HepG2 (cell line): ENCODE measurements around the gene GPS2. TPM values are rescaled to one million over a fixed set of nuclear protein-coding genes. Genes with fewer than 3 reads are reported as not detected.

Experiments used
- CENPT ChIP-seq: sonication (generic); formaldehyde crosslinking; IDR thresholded peaks from 2 replicates; pipeline ENCODE4 v1.8.0; 2022; ENCODE audit warnings: low read depth, mild to moderate bottlenecking, moderate library complexity, missing genetic modification reagents
- GLI4 ChIP-seq: sonication (generic); formaldehyde crosslinking; IDR thresholded peaks from 2 replicates; pipeline ENCODE4 v1.5.1; 2020; ENCODE audit warnings: missing genetic modification reagents, mild to moderate bottlenecking, moderate library complexity, borderline replicate concordance
- KLF9 ChIP-seq: IDR thresholded peaks from 2 replicates; pipeline ENCODE4 v1.6.1; 2016; ENCODE audit warnings: low read depth
- MED8 ChIP-seq: sonication (generic); formaldehyde crosslinking; IDR thresholded peaks from 2 replicates; pipeline ENCODE4 v1.8.1; 2023; ENCODE audit warnings: mild to moderate bottlenecking, missing genetic modification reagents; ENCODE audit not compliant: insufficient replicate concordance
- RARA ChIP-seq: IDR thresholded peaks from 2 replicates; pipeline ENCODE4 v1.6.1; 2016; ENCODE audit warnings: missing genetic modification reagents, missing compliant biosample characterization
- RNF2 ChIP-seq: fragments of 450-650 bp; conservative IDR thresholded peaks from 2 replicates; pipeline ENCODE4 v1.6.1; 2016; ENCODE audit warnings: low read depth
- SMARCE1 ChIP-seq: fragments of 450-650 bp; IDR thresholded peaks from 2 replicates; pipeline ENCODE4 v1.6.1; 2017; ENCODE audit warnings: borderline replicate concordance
- SOX6 ChIP-seq, 2 experiments: fragments of 450-650 bp in 1 of 2; sonication (generic) in 1 of 2; formaldehyde crosslinking in 1 of 2; IDR thresholded peaks; 2 replicates each; pipeline versions ENCODE4 v1.4.0 to v1.6.1; 2017 to 2020; ENCODE audit warnings: antibody characterized with exemption in 1 of 2, mild to moderate bottlenecking in 1 of 2, missing genetic modification reagents in 1 of 2
- ZFP36L1 ChIP-seq: sonication (generic); formaldehyde crosslinking; IDR thresholded peaks from 2 replicates; pipeline ENCODE4 v1.8.0; 2022; ENCODE audit warnings: mild to moderate bottlenecking, missing genetic modification reagents, moderate library complexity
- ZMAT3 ChIP-seq: sonication (generic); formaldehyde crosslinking; conservative IDR thresholded peaks from 2 replicates; pipeline ENCODE4 v1.7.0; 2021; ENCODE audit warnings: missing genetic modification reagents
- ZNF142 ChIP-seq: sonication (generic); formaldehyde crosslinking; IDR thresholded peaks from 2 replicates; pipeline ENCODE4 v1.4.0; 2020; ENCODE audit warnings: missing genetic modification reagents
- ZNF350 ChIP-seq: sonication (generic); formaldehyde crosslinking; IDR thresholded peaks from 2 replicates; pipeline ENCODE4 v1.4.0; 2020; ENCODE audit warnings: mild to moderate bottlenecking, low read depth, missing genetic modification reagents, borderline replicate concordance
- ZNF468 ChIP-seq: sonication (generic); formaldehyde crosslinking; IDR thresholded peaks from 2 replicates; pipeline ENCODE4 v1.8.0; 2022; ENCODE audit warnings: mild to moderate bottlenecking, moderate library complexity, missing genetic modification reagents
- ZNF749 ChIP-seq: sonication (generic); formaldehyde crosslinking; IDR thresholded peaks from 2 replicates; pipeline ENCODE4 v1.8.0; 2022; ENCODE audit warnings: mild to moderate bottlenecking, missing genetic modification reagents, moderate library complexity, borderline replicate concordance
- ZNF761 ChIP-seq: sonication (generic); formaldehyde crosslinking; conservative IDR thresholded peaks from 2 replicates; pipeline ENCODE4 v1.4.0; 2020; ENCODE audit warnings: mild to moderate bottlenecking, missing genetic modification reagents
- polyA plus RNA-seq, 8 experiments: library from polyadenylated mRNA; depleted of rRNA in 3 of 8; stranded (reverse) in 7 of 8; unstranded in 1 of 8; fragments of >200 nt; fragmentation: Illumina TruSeq in 4 of 8; extraction: Trizol in 4 of 8; gene quantifications; 2 replicates each; pipeline versions ENCODE4 v1.2.1 to v1.2.3, GENCODE V29; 2011 to 2016; ENCODE audit warnings: low read depth in 4 of 8, missing spikeins in 1 of 8, mixed read lengths in 1 of 8; ENCODE audit not compliant: insufficient read depth in 1 of 8
- total RNA-seq, 5 experiments: library from RNA; depleted of rRNA; stranded (reverse); fragments of >200 nt; fragmentation: Illumina TruSeq; extraction: Trizol; gene quantifications; 2 replicates each; pipeline ENCODE4 v1.2.3, GENCODE V29; 2016; ENCODE audit warnings: low read depth in 1 of 5
- TF ChIP-seq, protein P1 (sequence below): sonication (generic); formaldehyde crosslinking; IDR thresholded peaks from 2 replicates; pipeline ENCODE4 v1.5.0; 2020; ENCODE audit warnings: missing genetic modification reagents
- TF ChIP-seq, protein P2 (sequence below): sonication (generic); formaldehyde crosslinking; IDR thresholded peaks from 2 replicates; pipeline ENCODE4 v1.5.1; 2020; ENCODE audit warnings: missing genetic modification reagents, mild to moderate bottlenecking, borderline replicate concordance
- TF ChIP-seq, protein P3 (sequence below): IDR thresholded peaks from 2 replicates; pipeline ENCODE4 v1.6.1; 2016; ENCODE audit warnings: missing compliant biosample characterization, missing genetic modification reagents, borderline replicate concordance

Gene GPS2
- total and polyA plus RNA-seq, 2 of the 13 experiments (the other 11 are each of a cell fraction or from before 2014, with no cell fraction given), result 58.0 to 59.4 TPM

- 0 out of 2 replicates have a peak, but pooled peaks have one; percentile 8 for TF ChIP-seq ZNF142 (CRISPR knock-in tag)
- TF ChIP-seq ZNF761 (CRISPR knock-in tag), result 0 out of 2 replicates have a peak, but pooled peaks have one; percentile 9
- no peak for TF ChIP-seq GLI4 (CRISPR knock-in tag)
- TF ChIP-seq, protein P1, sequence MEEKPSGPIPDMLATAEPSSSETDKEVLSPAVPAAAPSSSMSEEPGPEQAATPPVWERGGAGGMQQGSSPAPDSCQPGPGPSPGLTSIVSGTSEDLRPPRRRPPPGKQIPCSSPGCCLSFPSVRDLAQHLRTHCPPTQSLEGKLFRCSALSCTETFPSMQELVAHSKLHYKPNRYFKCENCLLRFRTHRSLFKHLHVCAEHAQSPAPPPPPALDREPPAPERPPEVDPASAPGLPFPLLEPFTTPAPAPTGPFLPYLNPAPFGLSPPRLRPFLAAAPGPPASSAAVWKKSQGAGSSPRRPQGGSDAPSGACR (CRISPR knock-in tag), result no peak
- no peak for TF ChIP-seq RNF2
- TF ChIP-seq CENPT (CRISPR knock-in tag), result no peak
- no peak for TF ChIP-seq SOX6 (IDR thresholded peaks at IDR 0.05)
- TF ChIP-seq SOX6 (CRISPR knock-in tag; IDR thresholded peaks at IDR 0.05), result peak; percentile 3; the same call in 1 of the 2 replicates
- no peak for TF ChIP-seq SMARCE1
- TF ChIP-seq, protein P2, sequence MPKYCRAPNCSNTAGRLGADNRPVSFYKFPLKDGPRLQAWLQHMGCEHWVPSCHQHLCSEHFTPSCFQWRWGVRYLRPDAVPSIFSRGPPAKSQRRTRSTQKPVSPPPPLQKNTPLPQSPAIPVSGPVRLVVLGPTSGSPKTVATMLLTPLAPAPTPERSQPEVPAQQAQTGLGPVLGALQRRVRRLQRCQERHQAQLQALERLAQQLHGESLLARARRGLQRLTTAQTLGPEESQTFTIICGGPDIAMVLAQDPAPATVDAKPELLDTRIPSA (CRISPR knock-in tag), result 0 out of 2 replicates have a peak, but pooled peaks have one; percentile 26
- TF ChIP-seq, protein P3, sequence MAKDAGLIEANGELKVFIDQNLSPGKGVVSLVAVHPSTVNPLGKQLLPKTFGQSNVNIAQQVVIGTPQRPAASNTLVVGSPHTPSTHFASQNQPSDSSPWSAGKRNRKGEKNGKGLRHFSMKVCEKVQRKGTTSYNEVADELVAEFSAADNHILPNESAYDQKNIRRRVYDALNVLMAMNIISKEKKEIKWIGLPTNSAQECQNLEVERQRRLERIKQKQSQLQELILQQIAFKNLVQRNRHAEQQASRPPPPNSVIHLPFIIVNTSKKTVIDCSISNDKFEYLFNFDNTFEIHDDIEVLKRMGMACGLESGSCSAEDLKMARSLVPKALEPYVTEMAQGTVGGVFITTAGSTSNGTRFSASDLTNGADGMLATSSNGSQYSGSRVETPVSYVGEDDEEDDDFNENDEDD (CRISPR knock-in tag), result peak; percentile 79; the same call in 1 of the 2 replicates
- TF ChIP-seq ZNF350 (CRISPR knock-in tag), result peak; percentile 58; the same call in 1 of the 2 replicates
- peak; percentile 84; the same call in 1 of the 2 replicates for TF ChIP-seq KLF9 (CRISPR knock-in tag)
- no peak for TF ChIP-seq MED8 (CRISPR knock-in tag)
- 0 out of 2 replicates have a peak, but pooled peaks have one; percentile 59 for TF ChIP-seq ZFP36L1 (CRISPR knock-in tag)
- no peak for TF ChIP-seq ZMAT3 (CRISPR knock-in tag)
- TF ChIP-seq ZNF468 (CRISPR knock-in tag), result peak; percentile 5; the same call in 1 of the 2 replicates
- no peak for TF ChIP-seq RARA (CRISPR knock-in tag)
- no peak for TF ChIP-seq ZNF749 (CRISPR knock-in tag)
Measured at GRCh38 chr17:7281074-7281952, 33.8 kb downstream of the GPS2 start, which contains the start of gene SLC2A4 (continued).
